HG03060 (cell line): ENCODE results near the gene RASSF10.

ENCODE experiments used
- ATAC-seq: cut with Tn5 transposase; IDR thresholded peaks from one replicate; pipeline ENCODE4 v1.9.1; 2021; ENCODE audit warnings: low read depth, moderate number of reproducible peaks; ENCODE audit not compliant: unreplicated experiment

RASSF10 gene

DNA sequence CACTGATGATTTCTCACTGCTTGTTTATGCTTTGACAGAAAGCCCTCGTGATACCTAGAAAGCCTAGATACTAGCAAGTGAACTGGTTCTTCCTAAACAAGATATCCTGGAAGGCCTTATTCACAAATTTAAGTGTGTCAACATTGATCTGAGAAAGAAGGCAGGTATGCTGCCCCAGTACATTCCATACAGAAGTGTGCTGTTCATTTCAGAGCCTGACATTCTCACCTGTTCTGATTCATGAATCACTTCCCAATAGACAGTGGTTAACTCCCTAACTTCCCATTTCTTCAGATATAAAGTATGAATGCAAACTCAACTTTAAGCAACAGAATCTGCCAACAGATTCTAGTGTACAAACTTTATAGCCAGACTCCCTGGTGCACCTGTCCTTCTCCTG lies 15.5 kb upstream of the RASSF10 start:
- ATAC-seq = no peak

DNA sequence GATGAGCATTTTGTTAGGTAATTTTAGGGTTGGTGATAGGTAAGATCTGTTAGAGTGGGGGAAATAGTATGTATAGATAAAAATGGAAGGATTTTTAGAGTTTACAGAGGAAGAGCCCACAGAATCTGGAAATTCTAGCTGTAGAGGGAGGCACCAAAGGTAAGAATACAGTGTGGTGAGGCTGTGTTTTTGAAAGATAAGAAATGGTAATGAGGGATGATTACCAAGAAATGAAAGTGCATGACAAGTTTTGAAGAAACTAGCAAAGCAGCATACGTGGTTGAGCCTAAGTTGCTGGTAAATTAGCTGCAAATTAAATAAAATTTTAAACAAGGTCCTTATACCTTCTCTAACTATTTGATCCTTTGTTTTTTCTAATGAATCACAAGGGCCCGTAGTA lies 14.6 kb upstream of the RASSF10 start:
- no peak for ATAC-seq

DNA sequence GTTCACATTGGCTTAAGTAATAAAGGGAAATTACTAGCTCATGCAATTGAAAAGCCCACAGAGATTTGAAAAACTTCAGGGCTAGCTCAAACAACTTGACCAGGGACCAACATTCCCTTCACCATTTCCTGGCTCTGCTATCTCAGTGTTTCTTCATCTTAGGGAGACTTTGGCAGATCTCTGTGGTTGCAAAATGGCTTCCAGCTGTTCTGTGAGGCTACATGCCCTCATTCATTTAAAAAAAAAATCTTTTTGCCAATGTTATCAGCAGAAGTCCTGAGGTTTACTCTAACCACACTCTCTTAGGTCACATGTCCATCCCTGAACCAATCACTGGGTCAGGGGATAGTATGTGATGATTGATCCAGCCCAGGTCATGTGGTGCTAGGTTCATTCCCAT lies 13.9 kb upstream of the RASSF10 start:
- no peak for ATAC-seq

DNA sequence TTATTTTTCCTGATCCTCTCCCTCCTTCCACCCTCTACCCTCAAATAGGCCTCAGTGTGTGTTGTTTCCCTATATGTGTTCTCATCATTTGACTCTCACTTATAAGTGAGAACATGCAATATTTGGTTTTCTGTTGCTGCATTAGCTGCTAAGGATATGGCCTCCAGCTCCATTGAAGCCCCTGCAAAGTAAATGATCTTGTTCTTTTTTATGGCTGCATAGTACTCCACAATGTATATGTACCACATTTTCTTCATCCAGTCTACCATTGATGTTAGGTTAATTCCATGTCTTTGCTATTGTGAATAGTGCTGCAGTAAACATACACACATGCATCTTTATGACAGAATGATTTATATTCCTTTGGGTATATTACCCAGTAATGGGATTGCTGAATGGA lies 13.3 kb upstream of the RASSF10 start:
- no peak for ATAC-seq

DNA sequence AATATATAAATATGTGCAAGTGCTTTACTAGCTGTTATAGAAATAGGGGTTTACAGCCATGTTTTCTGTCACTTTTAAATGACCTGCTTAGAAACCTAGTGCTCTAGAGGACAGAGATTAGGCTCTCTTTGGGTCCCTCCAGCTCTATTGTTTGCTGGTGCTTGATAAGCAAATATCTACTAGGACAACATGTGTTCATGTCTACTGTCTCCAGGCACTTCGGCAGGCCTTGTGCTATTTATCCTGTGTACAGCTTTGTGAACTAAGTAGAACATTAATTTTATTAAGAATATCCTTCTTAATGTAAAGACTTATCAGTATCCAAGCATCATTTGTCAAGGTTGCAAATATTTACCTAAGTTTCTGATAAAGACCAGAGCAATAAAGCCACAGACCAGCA lies 11.9 kb upstream of the RASSF10 start:
- ATAC-seq = no peak

DNA sequence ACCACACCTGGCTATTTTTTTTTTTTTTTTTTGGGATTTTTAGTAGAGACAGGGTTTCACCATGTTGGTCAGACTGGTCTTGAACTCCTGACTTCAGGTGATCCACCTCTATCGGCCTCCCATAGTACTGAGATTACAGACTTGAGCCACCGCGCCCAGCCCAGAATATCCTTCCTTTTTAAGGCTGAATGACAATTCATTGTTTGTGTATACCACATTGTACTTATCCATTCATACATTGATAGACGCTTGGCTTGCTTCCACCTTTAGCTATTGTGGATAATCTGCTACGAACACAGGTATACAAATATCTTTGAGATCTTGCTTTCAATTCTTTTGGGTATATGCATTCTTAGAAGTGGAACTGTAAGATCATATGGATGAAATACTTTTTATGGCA lies 10.8 kb upstream of the RASSF10 start:
- no peak for ATAC-seq

DNA sequence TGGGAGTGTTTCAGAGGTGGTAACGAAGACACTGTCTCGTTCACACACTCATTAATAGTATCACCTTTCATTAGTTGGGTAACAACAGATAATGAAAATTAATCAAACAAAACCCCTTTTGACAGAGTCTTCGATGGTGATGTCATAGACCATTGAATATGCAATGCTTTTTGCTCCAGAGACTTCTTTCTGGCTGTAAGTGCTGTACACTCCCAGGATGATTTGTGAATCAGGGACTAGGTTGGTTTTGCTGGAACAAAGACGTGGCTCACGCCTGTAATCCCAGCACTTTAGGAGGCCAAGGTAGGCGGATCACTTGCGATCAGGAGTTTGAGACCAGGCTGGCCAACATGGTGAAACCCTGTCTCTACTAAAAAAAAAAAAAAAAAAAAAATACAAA lies 9.5 kb upstream of the RASSF10 start:
- no peak for ATAC-seq

DNA sequence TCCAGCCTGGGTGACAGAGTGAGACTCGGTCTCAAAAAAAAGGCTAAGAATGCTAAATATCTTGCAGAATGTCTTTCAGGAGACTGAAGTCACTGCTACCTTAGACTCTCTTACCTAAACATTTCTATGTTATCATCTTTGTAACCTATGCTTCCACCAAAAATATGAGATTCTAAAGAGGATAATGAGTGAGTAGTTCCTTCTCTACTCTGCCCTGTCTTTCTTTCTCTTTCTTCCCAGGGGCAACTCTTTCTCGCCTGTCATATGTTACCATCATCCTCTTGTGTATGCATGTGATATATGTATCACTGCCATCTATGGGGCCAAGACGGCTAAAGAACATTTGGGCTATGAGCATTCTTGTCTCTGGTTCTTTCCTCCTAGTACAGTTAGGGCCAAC lies 9.0 kb upstream of the RASSF10 start:
- no peak for ATAC-seq

DNA sequence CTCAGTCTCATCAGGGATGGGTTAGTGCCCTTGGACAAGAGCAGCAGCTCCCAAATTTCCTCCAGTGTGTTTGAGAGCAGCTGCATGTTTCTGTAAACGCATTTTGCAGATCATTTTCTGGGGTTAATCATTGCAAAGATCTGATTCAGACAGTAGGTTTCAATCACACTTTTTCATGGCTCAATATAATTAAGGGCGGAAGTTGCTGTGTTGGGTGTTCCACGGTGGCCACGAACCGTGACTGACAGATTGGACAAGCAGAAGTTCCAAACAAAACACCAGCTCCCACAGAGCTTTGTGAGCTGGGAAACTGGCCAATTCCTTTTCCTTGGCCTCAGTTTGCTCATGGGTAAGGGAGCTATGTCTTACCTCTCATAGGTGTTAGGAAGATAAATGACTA lies 8.4 kb upstream of the RASSF10 start:
- ATAC-seq = no peak

DNA sequence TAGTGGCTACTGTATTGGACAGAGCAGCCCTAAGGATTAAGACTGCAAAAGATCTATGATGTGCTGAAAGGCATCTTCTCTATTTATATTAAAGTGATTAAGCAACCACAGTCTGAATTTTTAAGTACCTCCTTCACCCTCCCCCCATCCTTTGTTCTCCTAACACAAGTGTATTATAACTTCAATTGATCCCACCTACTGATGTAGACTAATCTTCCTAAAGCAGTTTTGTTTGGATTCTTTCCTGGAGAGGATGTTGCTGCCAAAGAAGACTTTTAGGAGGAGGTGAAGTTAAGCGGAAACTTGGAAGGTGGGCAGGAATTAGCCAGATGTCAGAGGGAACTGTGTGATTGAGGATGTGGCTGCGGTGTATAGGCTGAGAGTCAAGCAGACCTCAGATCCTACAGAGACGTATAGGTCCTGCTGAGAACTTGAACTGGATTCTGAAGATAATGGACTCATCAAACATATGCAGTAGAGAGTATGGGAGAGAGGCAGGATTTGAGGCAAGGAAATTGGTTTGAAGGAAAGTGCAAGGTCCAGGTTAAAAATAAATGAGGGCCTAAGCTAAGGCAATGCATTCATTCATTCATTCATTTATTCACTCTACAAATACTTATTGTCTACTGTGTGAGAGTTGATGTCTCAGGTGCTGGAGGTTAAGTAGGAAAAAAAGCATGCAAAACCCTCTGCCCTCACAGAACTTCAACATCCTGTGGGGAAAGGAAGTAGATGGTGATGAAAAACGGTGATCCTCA lies 5.2 kb upstream of the RASSF10 start:
- ATAC-seq = no peak

DNA sequence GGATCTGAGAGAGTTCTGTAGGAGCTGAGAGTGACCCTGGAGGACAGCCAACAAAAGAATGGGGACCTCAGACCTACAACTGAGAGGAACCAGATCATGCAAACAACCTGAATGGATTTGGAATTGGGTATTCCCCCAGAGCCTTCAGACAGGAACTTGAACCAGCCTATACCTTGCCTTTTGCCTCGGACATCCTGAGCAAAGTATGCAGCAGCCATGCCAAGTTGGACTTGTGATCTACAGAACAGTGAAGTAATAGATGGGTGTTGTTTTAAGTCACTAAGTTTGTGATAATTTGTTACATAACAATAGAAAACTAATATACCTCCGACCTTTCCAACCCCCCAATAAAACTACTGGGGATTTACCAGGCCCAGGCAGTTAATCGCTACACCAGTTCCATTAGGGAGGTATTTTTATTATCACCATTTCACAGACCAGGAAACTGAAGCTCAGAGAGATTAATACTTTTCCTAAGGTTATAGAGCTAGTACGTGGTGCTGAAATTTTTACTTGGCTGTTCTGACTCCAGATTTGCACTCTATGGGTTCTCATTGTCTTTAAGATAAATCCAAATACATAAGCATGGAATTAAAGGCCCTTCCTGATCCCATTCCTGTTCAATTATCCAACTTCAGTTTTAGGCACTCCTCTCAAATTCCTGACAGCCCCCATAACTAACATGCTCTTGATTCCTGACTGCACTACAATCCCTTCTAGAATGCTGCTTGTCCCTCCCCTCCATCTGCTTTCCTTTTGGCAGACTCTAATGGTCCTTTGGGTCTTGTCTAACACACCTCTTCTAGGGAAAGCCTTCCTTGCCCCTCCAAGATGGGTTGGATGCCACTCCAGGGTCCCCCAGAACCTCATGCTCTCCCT lies 1.7 kb upstream of the RASSF10 start:
- ATAC-seq = no peak

DNA sequence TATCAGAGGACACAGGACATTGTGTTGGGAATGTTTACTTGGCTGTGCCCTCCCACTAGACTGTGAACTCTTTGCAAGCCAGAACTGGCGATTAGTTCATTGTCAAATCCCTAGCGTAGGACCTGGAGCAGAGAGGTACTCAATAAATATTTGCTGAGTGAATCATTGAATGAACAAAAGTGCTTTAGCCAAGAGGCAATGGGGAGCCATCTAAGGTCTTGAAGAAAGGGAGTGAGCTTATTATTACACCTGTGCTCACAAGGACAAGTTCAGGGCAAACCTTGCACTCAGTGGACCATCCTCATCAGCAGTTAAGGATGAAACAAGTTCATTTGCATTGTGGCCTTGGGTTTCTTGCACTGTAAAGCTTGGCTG lies 1.1 kb upstream of the RASSF10 start:
- no peak for ATAC-seq

DNA sequence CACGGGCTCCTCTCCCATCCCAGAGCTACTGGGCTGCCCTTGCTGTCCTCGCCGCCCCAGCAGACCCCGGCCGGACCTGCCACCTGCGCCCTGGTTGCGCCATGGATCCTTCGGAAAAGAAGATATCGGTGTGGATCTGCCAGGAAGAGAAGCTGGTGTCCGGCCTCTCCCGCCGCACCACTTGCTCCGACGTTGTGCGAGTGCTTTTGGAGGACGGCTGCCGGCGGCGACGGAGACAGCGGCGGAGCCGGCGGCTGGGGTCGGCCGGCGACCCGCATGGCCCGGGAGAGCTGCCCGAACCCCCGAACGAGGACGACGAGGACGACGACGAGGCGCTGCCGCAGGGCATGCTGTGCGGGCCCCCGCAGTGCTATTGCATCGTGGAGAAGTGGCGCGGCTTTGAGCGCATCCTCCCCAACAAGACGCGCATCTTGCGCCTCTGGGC lies 382 bp downstream of the RASSF10 start:
- ATAC-seq = no peak

DNA sequence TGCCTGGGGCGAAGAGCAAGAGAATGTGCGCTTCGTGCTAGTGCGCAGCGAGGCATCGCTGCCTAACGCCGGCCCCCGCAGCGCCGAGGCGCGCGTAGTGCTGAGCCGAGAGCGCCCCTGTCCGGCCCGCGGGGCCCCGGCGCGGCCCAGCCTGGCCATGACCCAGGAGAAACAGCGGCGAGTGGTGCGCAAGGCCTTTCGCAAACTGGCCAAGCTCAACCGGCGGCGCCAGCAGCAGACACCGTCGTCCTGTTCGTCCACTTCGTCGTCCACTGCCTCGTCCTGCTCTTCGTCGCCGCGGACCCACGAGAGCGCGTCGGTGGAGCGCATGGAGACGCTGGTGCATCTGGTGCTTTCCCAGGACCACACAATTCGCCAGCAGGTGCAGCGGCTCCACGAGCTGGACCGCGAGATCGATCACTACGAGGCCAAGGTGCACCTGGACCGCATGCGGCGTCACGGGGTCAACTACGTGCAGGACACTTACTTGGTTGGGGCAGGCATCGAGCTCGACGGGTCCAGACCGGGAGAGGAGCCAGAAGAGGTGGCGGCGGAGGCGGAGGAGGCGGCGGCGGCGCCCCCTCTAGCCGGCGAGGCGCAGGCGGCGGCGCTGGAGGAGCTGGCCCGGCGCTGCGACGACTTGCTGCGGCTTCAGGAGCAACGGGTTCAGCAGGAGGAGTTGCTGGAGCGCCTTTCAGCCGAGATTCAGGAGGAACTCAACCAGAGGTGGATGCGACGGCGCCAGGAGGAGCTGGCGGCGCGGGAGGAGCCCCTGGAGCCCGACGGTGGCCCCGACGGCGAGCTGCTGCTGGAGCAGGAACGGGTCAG lies 1.0 kb downstream of the RASSF10 start:
- no peak for ATAC-seq

DNA sequence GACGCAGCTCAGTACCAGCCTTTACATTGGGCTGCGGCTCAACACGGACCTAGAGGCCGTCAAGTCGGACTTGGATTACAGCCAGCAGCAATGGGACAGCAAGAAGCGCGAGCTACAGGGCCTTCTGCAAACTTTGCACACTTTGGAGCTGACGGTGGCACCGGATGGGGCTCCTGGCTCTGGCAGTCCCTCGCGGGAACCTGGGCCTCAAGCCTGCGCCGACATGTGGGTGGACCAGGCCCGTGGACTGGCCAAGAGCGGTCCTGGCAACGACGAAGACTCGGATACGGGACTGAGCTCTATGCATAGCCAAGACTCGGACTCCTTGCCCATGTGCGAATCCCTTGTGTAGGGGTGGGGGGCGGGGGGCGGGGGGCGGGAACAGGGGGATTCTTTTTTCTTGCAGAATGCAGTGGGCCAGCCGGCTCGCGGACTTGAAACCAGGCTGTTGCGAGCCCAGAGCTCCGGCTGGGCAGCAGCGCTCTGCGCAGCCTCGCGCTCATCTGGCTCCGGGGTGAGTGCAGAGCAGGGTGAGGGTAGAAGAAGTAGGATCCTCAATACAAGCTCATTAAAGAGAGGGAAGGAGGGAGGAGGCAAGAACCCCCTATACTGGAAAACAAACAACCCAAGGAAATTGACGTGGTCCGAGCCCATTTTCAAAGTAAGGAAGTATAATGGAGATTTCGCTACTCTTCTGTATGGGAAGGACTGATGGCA lies 1.8 kb downstream of the RASSF10 start:
- ATAC-seq = no peak

DNA sequence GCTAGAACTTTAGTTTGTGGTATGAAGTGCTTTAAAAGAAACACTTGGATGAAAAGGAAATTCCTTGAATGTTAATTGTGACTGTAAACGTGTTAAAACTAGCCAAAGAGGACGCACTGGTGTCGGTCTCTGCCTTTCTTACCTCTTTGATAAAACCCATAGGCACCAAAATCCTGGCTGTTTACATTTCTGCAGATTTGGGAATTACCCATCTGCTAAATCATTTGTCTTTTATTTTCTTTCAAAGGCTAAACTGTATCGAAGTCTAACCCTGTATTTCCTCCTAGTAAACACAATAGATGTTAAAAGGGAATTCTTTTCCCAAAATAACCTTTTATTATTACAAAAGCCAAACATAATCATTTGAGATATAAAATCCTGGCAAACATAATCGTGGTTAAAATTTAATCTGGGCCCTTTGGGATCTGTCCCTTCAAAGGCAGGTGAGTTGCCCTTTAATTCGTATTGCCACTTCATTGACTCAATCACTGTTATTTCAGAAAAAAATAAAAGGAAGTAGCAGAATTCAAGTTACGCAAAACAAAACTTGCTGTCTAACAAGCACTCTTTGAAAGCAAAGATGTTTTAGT lies 2.4 kb downstream of the RASSF10 start:
- ATAC-seq = no peak

DNA sequence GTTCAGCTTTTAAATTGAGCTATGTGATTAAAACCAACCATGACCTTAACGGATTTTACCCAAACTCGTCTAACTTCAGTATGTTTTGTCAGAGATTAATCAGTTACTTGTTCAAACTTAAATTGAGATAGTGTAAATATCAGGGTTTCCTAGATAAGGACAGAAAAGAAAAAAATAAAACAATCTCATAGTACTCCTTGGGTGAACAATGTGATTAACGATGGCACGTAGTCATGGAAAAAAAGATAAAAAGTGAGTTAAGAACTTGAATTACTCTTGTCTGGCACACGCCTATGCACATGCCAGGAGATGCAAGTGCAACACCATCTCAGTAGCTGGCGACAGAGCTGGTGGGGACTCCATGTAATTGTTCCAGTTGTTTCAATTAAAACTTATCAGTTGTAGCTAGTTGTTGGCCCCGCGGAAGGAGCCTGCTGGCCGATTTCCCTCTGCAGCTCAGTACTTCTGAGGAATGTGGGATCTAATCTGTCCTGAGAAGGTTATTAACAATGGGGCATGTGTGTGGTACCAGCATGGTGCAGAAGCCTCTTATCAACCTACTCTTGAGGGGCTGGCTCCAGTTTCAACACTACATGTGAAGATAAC lies 3.0 kb downstream of the RASSF10 start:
- no peak for ATAC-seq

DNA sequence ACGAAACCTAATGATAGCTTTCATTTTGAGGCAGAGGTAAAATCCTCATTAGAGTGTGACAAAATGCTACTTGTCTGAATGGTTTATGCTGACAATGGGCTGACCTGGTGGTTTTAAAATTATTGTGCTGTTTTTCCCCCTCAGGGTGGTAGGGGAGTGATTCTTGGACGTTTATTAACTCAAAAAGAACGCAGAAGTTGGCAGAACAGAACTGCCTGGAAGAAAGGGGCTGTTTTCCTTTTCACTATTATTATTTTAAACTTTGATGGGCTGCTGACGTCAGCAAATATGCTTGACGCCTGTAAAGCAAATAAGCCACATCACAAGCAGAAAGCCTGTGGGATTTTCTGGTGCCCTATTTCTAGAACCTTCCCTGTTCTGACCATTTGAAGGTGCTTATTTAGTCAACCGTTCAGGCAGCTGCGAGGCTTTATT lies 4.0 kb downstream of the RASSF10 start:
- ATAC-seq = no peak

DNA sequence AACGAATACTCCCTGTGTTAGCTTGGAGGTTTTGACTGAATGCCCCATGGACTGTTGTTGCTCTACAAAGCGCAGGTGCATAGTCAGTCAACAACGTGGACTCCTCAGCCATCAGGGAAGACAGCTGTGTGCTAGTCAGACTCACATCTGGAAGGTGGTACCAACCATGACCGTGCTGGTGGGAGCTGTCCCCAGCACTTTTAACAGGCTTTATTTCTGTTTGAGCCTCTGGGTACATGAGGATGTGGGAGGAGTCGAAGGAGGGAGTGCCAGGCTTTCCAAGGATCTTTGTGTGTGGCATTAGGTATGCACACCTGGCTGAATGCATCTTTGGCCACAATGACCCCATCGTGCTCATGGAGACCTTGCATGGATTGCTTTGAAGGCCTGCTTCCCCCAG lies 6.6 kb downstream of the RASSF10 start:
- ATAC-seq = no peak

DNA sequence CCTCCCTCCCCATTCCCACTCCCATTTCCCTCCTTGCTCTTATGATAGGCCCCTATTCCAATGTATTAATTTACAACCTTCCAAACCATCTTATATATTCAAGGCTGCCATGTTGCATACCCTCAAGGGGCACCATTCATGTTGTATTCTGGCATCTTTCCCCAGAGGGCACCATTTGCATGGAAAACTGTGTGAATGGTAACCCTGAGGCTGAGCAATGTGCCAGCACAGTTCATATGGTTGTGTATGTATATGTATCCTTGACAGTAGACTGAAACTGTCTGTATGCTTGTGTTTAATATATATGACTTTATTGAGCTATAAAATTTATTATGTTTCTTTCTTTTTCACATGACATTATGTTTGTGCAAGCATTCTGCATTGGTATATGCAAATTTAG lies 7.3 kb downstream of the RASSF10 start:
- ATAC-seq = no peak
